ENCODE results near the gene ZDHHC13. TPM values are rescaled to one million over a fixed set of nuclear protein-coding genes. Genes with fewer than 3 reads are reported as not detected.
A peak's percentile ranks its signal among the peaks of the same experiment; 100 is the strongest.

Gene ZDHHC13, protein sequence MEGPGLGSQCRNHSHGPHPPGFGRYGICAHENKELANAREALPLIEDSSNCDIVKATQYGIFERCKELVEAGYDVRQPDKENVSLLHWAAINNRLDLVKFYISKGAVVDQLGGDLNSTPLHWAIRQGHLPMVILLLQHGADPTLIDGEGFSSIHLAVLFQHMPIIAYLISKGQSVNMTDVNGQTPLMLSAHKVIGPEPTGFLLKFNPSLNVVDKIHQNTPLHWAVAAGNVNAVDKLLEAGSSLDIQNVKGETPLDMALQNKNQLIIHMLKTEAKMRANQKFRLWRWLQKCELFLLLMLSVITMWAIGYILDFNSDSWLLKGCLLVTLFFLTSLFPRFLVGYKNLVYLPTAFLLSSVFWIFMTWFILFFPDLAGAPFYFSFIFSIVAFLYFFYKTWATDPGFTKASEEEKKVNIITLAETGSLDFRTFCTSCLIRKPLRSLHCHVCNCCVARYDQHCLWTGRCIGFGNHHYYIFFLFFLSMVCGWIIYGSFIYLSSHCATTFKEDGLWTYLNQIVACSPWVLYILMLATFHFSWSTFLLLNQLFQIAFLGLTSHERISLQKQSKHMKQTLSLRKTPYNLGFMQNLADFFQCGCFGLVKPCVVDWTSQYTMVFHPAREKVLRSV
- 10 to 100 TPM in 6 of 8 experiments, 1 to 10 TPM in 2; 7.5 to 22.3 (median 17.4) TPM for total RNA-seq

DNA sequence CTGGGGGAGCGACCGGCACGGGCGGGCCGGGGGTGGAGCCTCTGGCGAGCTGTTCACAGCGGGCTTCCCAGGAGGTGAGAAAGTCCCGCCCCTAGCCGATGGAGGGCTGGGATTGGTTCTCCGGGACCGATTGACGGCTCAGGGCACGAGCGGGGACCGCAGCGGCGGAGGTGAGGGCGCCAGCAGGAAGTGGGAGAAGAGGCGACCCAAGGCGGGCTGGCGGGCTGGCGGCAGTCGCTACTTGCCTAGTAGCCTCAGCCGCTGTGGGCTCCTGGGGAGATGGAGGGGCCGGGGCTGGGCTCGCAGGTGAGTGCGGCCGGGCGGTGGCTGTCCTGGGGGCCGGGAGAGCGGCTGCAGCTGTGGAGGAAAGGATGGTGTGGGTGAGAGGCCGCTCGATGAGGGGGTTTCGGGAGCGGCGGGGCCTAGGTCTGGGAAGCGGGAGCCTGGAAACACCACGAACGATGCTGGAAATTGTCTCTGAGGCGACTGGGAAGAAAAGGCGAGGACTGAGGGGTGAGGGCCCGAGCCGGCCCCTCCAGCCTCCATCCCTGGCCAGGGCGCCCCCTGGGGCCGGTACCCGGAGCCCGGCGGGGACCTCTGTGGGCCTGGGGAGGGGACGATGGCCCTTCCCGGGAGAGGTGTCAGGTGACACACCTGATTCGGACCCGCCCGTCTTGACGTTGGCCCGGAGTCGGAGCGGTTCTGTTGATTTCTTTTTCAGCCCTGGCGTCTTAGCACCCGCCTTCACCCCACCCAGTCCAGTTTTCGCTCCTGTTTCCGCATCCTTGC, at the start of gene ZDHHC13:
Gene ZDHHC13, plus strand, starts transcription at position 198 of the 789 bp plus-strand sequence. Its CDS starts 82 bp downstream, at position 280.
- in situ Hi-C loops (cut with MboI; ENCODE audit: low pct_unique_long_range_greater_than_20kb in 2 of 9, low sequenced_read_pairs in 9 of 9, unreplicated experiment in 9 of 9), result no loop called here
- H3K4me1 ChIP-seq (replicated peaks in 1 of 2), result peaks cover 0 to 7% of the 10 kb centered on the region in 2 donors
- H3K27ac ChIP-seq, result peak within 1 kb of the TSS; percentile 23 to 69

DNA sequence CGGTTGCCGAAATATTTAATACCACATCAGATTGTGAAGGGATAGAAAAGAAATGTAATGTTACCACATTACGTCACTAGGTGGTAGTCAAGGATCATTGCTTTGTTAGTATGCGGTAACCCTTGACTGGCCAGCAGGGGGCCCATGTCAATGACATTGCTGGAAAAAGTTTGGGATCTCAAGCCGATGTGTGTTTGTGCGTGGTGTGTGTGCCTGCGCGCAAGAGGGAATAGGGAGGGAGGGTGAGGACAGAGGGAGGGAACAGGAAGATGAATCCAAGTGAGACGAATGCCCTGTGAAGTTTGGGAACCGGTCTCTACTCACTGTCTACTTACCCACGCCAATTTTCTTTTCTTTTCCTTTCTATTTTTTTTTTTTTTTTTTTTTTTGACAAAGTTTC, 45.7 kb upstream of the ZDHHC13 start:
- in situ Hi-C loops (cut with MboI; ENCODE audit: low pct_unique_long_range_greater_than_20kb in 2 of 9, low sequenced_read_pairs in 9 of 9, unreplicated experiment in 9 of 9), result loop anchor here in 5 of 9 experiments (25.0 kb wide), 5 partner anchors 166 to 1266 kb away; partner anchors contain the start of gene E2F8 (in 1 of the 5)
- no peak overlapping the region for H3K4me3 ChIP-seq
- WGBS, 10 experiments, result 0 to 29% (median 2%) methylated on average over 3 to 10 of the region's 11 CpGs; no CpG with 5 or more reads in 1 of the 10 experiments
- H3K27ac ChIP-seq, result no peak overlapping the region
- no peaks in the 10 kb centered on the region for H3K4me1 ChIP-seq (replicated peaks in 1 of 2)
- peak; percentile 81 to 100 (median 90) for ATAC-seq (replicated peaks in 6 of 8)

More for the DNA sequence above, at the start of gene ZDHHC13:
- H3K4me3 ChIP-seq, result peak within 1 kb of the TSS; percentile 69 to 92 (median 85)
- 0% methylated on average over 3 to 8 of the region's 61 CpGs; no CpG with 5 or more reads in 5 of the 10 experiments for WGBS, 10 experiments
- peak; percentile 97 to 100 (median 99) for ATAC-seq (replicated peaks in 6 of 8)

DNA sequence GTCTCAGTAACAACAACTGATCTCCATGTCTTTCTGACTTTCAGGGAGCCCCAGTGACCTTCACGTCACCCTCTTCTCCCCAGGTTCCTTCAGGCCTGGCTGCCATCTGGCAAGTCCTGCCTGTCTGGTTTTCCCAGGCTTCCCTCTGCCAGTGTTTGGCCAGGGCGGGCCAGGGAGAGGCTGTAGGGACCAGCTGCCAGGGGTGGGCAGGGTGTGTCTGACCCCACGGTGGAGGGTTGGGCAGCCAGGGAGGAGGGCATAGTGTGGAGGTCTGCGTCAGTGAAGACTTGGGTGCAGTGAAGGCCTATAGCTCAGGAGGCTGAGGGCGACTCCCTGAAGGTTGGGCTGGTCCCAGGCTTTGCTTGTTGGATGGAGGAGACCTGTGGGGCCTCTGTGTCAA, 44.5 kb upstream of the ZDHHC13 start:
- no peak for ATAC-seq (replicated peaks in 6 of 8)
- in situ Hi-C loops (cut with MboI; ENCODE audit: low pct_unique_long_range_greater_than_20kb in 2 of 9, low sequenced_read_pairs in 9 of 9, unreplicated experiment in 9 of 9), result loop anchor here in 5 of 9 experiments (25.0 kb wide), 5 partner anchors 165 to 1265 kb away; partner anchors contain the start of gene E2F8 (in 1 of the 5)
- WGBS, 10 experiments, result 29 to 85% (median 80%) methylated on average over 1 to 2 of the region's 5 CpGs; no CpG with 5 or more reads in 7 of the 10 experiments
- no peak overlapping the region for H3K27ac ChIP-seq
- H3K4me3 ChIP-seq, result no peak overlapping the region
- no peaks in the 10 kb centered on the region for H3K4me1 ChIP-seq (replicated peaks in 1 of 2)

DNA sequence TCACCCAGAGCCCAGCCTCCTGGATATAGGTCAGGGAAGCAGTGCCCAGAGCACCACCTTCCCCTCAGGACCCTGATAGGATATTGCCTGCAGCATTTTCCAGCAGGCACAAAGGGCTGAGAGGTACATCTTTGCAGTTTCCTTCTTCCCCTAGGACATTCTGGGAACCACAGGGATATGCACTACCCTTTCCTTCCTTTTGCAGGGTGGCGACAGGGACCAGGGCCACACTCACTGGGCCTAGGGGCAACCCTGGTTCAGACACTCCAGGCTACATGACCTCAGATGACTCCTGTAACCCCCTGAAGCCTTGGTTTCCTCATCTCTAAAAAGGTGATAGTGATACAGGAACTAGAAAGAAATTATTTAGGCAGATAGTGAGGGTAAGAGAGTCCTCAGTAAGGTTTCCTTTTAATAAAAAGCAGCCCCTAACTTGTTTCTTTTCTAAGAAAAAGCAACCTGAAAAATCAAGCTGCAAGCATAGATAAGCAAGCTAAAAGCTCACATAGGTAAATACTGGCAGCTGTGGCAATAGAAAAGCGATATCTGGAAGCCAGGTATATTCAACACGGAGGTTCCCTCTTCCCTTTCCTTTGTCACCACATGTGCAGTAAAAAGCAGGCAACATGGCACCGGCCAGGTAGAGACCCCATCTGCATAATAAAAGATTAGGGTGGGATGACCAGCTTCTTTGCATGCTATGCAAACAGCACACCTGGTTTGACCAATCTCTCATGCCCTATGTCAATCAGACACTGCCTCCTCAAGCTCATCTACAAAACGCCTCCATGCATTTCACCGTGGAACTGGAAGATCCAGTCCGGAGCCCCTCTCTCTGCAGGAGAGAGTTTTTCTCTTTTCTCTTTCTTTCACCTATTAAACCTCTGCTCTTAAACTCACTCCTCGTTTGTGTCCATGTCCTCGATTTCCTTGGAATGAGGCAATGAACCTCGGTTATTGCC, 43.2 kb upstream of the ZDHHC13 start:
- WGBS, 10 experiments, result 29 to 93% (median 55%) methylated on average over 3 to 9 of the region's 10 CpGs
- in situ Hi-C loops (cut with MboI; ENCODE audit: low pct_unique_long_range_greater_than_20kb in 2 of 9, low sequenced_read_pairs in 9 of 9, unreplicated experiment in 9 of 9), result loop anchor here in 5 of 9 experiments (25.0 kb wide), 5 partner anchors 164 to 1264 kb away; partner anchors contain the start of gene E2F8 (in 1 of the 5)
- no peak overlapping the region for H3K27ac ChIP-seq
- ATAC-seq (replicated peaks in 6 of 8), result no peak
- no peaks in the 10 kb centered on the region for H3K4me1 ChIP-seq (replicated peaks in 1 of 2)
- no peak overlapping the region for H3K4me3 ChIP-seq

DNA sequence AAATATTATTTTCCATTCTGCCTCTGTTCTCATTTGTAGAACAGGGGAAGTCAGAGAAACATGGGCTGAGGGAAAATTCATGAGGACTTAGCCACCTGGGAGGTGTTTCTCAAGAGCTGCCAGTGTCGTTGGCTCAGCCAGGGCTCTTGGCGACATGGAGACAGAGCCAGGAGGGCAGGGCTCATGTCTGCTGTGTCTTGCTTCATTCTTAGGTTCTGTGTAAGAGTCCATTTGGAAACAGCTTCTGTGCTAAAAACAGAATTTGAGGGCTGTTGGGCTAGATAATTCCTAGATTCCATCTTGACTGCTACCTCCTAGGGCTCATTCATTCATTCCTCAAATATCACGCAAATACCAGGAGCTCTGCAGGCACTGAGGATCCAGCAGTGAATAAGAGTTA, 41.3 kb upstream of the ZDHHC13 start:
- in situ Hi-C loops (cut with MboI; ENCODE audit: low pct_unique_long_range_greater_than_20kb in 2 of 9, low sequenced_read_pairs in 9 of 9, unreplicated experiment in 9 of 9), result loop anchor here in 5 of 9 experiments (25.0 kb wide), 4 partner anchors 462 to 812 kb away; no protein-coding TSS in a partner anchor
- no peak for ATAC-seq (replicated peaks in 6 of 8)
- Histone ChIP-seq H3K4me3 (no peak overlapping the region), H3K27ac (no peak overlapping the region), H3K4me1 (replicated peaks in 1 of 2) (peaks cover 0 to 6% of the 10 kb centered on the region in 2 donors)
- 75 to 100% (median 94%) methylated on average over 2 to 3 of the region's 3 CpGs; no CpG with 5 or more reads in 6 of the 10 experiments for WGBS, 10 experiments

DNA sequence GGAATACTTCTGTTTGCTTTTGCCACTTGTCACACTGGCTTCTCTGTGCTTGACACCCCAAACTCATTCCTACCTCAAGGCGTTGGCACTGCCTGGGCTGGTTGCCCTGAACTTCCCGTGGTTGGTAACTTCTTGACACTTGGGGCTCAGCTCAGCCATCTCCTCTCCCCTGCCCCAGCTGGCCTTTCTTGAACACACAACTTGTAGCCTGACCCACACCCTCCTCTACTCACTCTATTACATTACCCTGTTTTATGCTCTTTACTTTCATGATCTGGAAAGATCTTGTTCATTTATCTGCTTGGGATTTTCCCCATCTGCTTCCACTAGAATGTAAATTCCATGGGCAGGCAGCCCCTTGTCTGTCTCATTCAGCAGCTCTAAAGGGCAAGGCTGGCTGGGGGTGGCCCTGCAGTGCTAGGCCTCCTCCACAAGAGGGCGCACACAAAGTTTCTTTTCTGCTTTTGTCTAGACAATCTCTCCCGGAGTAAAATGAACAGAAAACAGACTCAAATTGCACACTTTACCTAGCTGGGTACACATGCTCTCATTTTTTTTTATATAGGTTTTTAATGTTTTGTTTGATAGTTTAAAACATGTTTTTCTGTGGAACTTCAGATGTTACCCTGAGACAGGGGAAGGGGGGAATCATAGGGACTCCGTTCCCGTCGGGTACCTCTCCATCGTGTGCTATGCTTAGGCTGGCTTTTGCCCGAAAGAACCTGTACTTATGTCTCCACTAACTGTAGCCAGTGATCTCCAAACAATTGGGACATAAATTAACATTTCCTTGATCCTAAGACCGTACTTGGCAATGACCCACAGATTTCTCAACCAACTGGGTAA, 40.0 kb upstream of the ZDHHC13 start:
- Histone ChIP-seq H3K4me3 (no peak overlapping the region), H3K4me1 (replicated peaks in 1 of 2) (peaks cover 0 to 6% of the 10 kb centered on the region in 2 donors), H3K27ac (no peak overlapping the region)
- in situ Hi-C loops (cut with MboI; ENCODE audit: low pct_unique_long_range_greater_than_20kb in 2 of 9, low sequenced_read_pairs in 9 of 9, unreplicated experiment in 9 of 9), result loop anchor here in 5 of 9 experiments (25.0 kb wide), 4 partner anchors 460 to 810 kb away; no protein-coding TSS in a partner anchor
- WGBS, 10 experiments, result 0 to 82% (median 55%) methylated on average over 2 to 9 of the region's 10 CpGs; no CpG with 5 or more reads in 1 of the 10 experiments
- peak; percentile 41 to 81 (median 57) for ATAC-seq (replicated peaks in 6 of 8)

DNA sequence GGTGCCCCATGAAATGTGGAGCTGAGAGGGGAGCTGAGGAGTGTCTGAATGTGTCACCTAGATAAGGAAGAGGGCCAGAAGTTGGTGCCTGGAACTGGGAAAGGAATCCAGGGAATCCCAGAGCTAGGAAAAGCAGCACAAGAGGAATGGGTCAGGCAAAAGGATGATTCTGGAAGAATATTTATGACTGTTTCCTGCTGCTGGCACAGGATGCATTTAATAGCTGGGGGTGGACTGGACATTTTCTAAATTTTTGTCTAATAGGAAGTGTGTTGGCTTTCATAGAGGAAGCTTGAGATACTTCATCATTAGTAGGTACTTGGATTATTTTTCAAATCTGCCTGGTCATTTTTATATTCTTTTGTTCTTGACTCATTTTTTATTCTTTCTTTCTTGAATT, 39.0 kb upstream of the ZDHHC13 start:
- no peak for ATAC-seq (replicated peaks in 6 of 8)
- Histone ChIP-seq H3K27ac (no peak overlapping the region), H3K4me3 (no peak overlapping the region), H3K4me1 (replicated peaks in 1 of 2) (peaks cover 0 to 6% of the 10 kb centered on the region in 2 donors)
- in situ Hi-C loops (cut with MboI; ENCODE audit: low pct_unique_long_range_greater_than_20kb in 2 of 9, low sequenced_read_pairs in 9 of 9, unreplicated experiment in 9 of 9), result loop anchor here in 5 of 9 experiments (25.0 kb wide), 4 partner anchors 459 to 809 kb away; no protein-coding TSS in a partner anchor

DNA sequence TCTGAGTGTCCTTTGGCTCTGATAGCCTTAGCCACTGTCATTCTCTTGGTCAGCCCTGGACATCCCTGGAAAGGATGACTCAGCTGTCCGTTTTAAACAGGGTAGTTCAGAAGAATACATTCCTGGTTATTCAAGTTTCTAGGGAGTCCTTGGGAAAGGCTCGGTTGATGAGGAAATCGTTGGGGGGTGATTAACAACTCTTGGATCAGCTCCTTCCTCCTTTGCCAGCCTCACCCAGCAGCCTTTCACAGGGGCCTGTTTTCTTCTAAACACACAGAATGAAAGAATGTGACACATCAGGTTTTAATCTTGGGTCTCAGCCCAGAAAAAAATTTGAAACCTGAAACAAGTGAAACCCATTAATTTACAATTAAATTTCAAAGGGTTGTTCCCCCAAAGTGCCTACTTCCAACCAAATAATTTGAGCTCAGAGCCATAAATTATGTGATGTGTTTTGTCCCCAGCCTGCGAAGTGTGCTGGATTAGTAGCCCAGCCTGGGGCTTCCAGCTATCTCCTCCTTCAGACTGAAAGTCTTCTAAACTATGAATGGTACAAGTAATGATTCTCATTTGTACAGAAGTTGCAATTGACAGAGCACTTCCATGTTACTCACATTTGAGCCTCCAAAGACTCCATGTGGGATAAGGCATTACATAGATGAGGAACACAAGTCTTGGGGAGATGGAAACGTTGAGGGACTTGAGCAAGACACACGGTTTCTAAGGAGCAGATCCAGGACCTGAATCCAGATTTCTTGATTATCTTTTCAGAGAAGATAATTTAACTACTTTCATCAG, 37.1 kb upstream of the ZDHHC13 start:
- ATAC-seq (replicated peaks in 6 of 8), result peak in 6 of 8 experiments; percentile 27 to 85 (median 80)
- 0 to 80% (median 48%) methylated on average over 1 to 6 of the region's 6 CpGs for WGBS, 10 experiments
- in situ Hi-C loops (cut with MboI; ENCODE audit: low pct_unique_long_range_greater_than_20kb in 2 of 9, low sequenced_read_pairs in 9 of 9, unreplicated experiment in 9 of 9), result loop anchor here in 5 of 9 experiments (25.0 kb wide), 4 partner anchors 457 to 807 kb away; no protein-coding TSS in a partner anchor
- Histone ChIP-seq H3K4me1 (replicated peaks in 1 of 2) (peaks cover 0 to 6% of the 10 kb centered on the region in 2 donors), H3K27ac (no peak overlapping the region), H3K4me3 (no peak overlapping the region)

DNA sequence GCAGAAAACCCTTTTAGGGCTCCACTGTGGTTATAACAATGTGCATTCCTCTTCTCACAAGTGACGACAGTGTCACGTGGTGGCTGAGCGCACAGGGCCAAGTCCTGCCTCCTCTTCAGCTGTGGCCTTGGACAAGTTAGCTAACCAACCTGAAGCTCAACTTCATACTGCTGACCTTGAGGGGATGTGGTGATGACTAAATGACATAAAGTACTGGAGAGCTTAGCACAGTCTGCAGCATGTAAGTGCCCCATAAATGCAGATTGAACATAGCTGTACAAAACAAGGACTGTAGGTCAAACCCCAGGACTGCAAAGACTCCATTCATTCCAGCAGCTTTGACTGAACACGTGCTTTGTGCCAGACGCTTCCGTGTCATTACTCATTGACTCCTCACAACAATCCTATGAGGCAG, 36.4 kb upstream of the ZDHHC13 start:
- no peak overlapping the region for H3K27ac ChIP-seq
- ATAC-seq (replicated peaks in 6 of 8), result peak in 3 of 8 experiments; percentile 34 to 57 (median 46)
- 4 to 93% (median 70%) methylated on average over 2 to 6 of the region's 6 CpGs; no CpG with 5 or more reads in 3 of the 10 experiments for WGBS, 10 experiments
- in situ Hi-C loops (cut with MboI; ENCODE audit: low pct_unique_long_range_greater_than_20kb in 2 of 9, low sequenced_read_pairs in 9 of 9, unreplicated experiment in 9 of 9), result loop anchor here in 5 of 9 experiments (25.0 kb wide), 4 partner anchors 457 to 807 kb away; no protein-coding TSS in a partner anchor
- peaks cover 0 to 6% of the 10 kb centered on the region in 2 donors for H3K4me1 ChIP-seq (replicated peaks in 1 of 2)
- no peak overlapping the region for H3K4me3 ChIP-seq

DNA sequence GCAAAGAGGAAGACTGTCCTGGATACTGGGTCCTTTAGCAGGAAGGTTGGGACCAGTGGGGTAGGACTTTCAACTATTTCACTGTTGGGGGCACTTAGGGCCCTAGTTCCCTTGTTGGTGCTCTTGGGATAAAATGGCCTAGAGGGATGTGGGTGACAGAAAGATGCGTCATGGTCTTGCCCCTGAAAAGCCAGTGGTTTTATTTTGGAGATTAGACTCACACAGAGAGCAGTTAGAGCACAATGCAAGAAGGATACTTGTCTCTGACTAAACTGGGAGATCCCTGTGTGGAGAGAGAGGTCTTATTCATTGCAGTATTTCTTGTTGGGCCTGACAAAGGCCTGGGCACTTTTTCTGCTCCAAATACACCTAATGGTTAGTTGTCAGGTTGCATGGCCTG, 33.8 kb upstream of the ZDHHC13 start:
- WGBS, 10 experiments, result 20 to 100% (median 83%) methylated on average over 1 of the region's 1 CpG; no CpG with 5 or more reads in 5 of the 10 experiments
- ATAC-seq (replicated peaks in 6 of 8), result no peak
- Histone ChIP-seq H3K4me3 (no peak overlapping the region), H3K4me1 (replicated peaks in 1 of 2) (peaks cover 0 to 6% of the 10 kb centered on the region in 2 donors), H3K27ac (no peak overlapping the region)
- in situ Hi-C loops (cut with MboI; ENCODE audit: low pct_unique_long_range_greater_than_20kb in 2 of 9, low sequenced_read_pairs in 9 of 9, unreplicated experiment in 9 of 9), result loop anchor here in 5 of 9 experiments (25.0 kb wide), 4 partner anchors 454 to 804 kb away; no protein-coding TSS in a partner anchor

All from motor neuron (in vitro differentiated cells).